ENCODE measurements around the gene ACY1.
"Not testable (repeated sequence)": the region's sequence is repeated elsewhere in the genome, so short reads cannot be mapped to it uniquely, and the experiment has no call there.

Gene ACY1

DNA sequence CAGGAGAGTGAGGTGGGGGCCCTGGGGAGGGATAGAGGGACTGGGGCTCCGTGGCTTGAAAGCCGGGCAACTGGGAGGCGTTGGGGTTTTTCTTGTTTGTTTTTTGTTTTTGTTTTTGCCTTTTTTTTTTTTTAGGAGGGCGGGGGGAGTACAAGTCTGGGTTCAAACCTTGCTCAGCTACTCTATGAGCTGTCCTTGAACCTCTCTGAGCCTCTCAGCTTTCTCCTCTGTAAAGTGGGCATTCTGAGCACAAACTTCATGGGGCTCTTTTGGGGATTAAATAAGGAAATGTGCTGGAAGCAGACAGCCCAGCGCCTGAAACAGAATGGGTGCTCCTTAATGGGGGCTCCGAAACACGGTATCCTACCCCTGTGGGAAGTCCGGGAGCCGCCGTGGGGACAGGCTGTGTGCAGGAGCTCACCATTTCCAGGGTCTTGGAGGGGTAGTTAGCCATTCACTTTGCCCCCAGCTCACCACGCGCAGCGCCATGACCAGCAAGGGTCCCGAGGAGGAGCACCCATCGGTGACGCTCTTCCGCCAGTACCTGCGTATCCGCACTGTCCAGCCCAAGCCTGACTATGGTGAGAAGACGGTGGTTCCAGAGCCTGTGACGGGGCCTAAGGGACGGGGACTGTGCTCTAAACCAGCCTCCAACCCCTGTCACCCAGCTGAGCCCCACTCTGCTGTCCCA lies 388 bp downstream of the ACY1 start:
- DNase-seq (ENCODE audit: low spot score) = no peak

DNA sequence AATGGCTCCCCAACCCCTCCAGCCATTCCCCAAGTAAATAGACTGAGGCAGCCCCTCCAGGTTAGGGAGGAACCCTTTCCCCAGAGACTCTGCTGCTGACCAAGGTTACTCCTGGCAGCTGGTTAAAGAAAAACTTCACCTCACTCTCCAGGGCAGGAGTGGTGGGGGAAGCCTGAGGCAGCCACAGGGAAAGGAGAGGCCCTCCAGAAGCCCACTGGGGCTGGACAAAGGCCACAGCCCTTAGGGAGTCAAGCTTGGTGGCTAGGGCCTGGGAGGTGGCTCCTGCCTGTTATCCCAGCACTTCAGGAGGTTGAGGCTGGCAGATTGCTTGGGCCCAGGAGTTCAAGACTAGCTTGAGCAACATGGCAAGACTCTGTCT lies 923 bp downstream of the ACY1 start:
- no peak for DNase-seq (ENCODE audit: low spot score)

- DNase-seq (ENCODE audit: low spot score) = no peak
Measured at GRCh38 chr3:51985063-51985462, 1.7 kb downstream of the ACY1 start.

DNA sequence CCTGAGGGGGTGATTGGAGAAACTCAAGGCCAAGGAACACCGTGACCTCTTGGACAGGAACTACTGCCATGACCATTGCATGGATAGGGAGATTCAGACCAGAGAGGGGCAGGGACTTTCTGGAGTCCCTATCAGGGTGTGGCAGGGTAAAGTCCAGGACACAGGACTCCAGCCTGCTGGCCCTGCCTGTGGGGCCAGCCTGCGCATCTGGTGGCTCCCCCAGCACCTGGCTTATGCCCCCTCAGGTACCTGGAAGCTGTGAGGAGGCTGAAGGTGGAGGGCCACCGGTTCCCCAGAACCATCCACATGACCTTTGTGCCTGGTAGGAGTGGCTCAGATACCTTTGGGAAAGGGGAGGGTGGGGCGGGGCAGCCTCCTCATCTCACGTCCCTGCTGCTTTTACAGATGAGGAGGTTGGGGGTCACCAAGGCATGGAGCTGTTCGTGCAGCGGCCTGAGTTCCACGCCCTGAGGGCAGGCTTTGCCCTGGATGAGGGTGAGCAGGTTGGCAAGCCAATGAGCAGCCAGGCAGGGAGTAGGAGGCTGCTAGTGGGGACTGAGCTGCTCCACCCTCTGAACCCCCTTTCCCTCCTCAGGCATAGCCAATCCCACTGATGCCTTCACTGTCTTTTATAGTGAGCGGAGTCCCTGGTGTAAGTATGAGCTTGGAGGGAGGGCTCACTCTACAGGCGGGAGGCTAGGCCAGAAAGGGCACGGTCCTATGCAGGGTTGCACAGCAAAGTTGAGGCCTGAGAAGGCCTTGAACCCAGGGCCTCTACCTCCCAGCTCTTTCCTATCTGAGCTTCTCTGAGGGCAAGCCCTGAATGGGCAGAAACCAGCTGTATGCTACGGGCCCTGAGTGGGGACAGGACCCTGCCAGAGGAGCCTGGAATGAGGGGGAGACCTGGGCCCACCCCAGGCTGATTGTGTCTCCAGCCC lies 2.9 kb downstream of the ACY1 start:
- DNase-seq (ENCODE audit: low spot score) = no peak

GRCh38 chr3:51987568-51987967 lies 4.2 kb downstream of the ACY1 start:
- DNase-seq (ENCODE audit: low spot score) = no peak

DNA sequence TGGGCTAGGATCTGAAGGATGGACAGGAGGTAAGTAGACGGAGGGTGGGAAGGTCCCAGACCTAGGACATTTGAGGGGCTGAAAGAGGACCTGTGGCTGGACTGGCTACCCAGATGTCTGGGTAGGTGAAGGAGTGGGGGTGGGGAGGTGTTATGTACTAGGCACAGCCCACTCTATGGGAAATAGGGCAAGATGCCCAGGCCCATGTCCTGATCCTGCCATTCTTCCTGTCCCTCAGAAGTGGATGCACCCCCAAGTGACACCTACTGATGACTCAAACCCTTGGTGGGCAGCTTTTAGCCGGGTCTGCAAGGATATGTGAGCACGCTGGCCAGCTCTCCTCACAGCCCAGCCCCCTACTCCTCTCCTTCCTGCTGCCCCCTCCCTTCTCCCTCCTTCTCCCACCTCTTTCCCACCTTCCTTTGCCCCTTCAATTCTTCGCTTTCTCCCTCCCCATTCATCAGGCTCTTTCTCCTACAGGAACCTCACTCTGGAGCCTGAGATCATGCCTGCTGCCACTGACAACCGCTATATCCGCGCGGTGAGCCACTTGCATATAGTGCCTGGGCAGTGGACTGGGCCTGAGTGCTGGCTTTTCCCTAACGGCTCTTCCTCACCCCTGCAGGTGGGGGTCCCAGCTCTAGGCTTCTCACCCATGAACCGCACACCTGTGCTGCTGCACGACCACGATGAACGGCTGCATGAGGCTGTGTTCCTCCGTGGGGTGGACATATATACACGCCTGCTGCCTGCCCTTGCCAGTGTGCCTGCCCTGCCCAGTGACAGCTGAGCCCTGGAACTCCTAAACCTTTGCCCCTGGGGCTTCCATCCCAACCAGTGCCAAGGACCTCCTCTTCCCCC lies 5.2 kb downstream of the ACY1 start:
- no peak for DNase-seq (ENCODE audit: low spot score)

DNA sequence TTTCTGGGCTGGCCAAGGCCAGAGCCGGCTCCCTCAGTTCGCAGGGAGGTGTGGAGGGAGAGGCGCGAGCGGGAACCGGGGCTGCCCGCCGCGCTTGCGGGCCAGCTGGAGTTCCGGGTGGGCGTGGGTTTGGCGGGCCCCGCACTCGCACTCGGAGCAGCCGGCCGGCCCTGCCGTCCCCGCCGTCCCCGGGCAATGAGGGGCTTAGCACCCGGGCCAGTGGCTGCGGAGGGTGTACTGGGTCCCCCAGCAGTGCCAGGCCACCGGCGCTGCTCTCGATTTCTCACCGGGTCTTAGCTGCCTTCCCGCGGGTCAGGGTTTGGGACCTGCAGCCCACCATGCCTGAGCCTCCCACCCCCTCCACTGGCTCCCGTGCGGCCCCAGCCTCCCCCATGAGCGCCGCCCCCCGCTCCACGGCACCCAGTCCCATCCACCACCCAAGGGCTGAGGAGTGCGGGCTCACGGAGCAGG lies 7.2 kb downstream of the ACY1 start:
- not testable (repeated sequence) for DNase-seq (ENCODE audit: low spot score)

- DNase-seq (ENCODE audit: low spot score) = no peak
Measured at GRCh38 chr3:51992017-51992682, 8.8 kb downstream of the ACY1 start.

DNA sequence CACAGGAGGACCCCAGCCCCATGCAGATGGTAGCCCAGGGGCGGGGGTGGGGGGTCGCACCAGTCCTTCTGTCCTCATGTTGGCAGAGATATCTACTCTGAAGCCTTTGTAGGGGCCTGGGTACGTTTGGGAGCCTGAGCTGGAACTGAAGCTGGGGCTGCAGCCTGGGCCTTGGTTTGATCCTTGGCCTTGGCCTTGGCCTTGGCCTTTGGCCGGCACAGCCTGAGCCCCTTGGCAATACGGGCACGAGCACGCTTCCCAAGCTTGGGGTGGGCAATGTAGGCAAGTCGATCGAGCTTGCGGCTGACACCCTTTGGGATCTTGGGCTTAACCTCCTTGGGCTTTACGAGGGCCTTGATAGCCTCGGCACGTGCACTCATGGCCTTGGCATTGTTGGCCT lies 10.3 kb downstream of the ACY1 start:
- not testable (repeated sequence) for DNase-seq (ENCODE audit: low spot score)

- no peak for DNase-seq (ENCODE audit: low spot score)
Measured at GRCh38 chr3:51994530-51994929, 11.2 kb downstream of the ACY1 start.

DNA sequence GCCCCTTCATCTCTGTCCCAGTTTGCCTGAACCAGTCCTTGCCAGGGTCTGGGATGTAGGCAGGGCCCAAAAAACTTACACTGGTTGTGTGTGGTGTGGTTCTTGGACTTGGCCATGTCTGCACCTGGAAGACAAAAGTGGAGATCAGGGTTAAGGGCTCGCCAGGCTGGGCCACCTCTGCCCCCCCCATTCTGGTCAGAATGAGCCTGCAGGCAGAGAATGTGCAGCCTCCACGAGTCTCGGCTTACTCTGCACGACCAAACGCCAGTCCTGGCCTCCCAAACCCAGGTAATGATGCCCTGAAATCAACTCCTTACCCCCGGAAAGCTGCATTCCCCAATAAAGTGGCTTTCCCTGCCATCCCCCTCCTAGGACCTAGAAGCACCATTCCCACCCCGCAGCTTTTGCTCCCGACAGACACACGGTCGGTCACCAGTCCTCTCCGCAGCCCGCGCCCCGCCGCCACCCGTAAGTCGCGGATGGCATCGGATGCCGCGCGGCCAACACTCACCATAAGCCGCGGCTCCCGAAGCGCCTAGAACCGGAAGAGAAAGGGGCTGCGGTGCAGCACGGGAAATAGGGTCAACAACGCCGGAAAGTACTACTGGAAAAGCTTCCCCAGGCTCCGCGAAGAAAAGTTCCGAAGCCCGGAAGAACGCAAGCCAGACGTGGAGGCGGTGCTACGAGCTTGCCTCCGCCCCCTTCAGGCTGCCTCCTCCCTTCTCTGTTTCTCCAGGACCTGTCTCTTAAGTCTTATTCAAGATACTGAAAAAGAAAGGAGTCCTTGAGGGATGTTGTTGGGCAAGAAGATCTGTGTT lies 12.2 kb downstream of the ACY1 start, which contains the start of gene RPL29:
TSS of gene RPL29 (minus strand) at position 550 of the 818 bp plus-strand sequence. CDS start at position 116, 434 bp downstream.
- DNase-seq (ENCODE audit: low spot score) = peak; percentile 95

DNA sequence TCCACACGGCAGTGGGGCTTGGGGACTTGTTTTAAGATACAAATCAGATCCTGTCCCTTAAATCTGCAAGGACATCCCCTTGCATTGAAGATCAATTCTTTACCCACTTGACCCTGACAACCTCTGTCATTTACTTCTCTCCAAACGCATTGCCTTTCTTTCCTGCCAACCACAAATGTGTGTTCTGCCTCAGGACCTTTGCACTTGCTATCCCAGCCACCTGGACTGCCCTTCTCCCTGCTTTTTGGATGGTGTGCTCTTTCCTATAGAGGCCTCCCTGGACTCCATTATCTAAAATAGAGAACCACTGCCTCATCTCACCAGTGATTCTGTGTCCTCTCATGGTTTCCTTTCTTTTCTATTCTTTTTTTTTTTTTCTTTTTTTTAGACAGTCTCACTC lies 13.8 kb downstream of the ACY1 start:
- DNase-seq (ENCODE audit: low spot score) = no peak

DNA sequence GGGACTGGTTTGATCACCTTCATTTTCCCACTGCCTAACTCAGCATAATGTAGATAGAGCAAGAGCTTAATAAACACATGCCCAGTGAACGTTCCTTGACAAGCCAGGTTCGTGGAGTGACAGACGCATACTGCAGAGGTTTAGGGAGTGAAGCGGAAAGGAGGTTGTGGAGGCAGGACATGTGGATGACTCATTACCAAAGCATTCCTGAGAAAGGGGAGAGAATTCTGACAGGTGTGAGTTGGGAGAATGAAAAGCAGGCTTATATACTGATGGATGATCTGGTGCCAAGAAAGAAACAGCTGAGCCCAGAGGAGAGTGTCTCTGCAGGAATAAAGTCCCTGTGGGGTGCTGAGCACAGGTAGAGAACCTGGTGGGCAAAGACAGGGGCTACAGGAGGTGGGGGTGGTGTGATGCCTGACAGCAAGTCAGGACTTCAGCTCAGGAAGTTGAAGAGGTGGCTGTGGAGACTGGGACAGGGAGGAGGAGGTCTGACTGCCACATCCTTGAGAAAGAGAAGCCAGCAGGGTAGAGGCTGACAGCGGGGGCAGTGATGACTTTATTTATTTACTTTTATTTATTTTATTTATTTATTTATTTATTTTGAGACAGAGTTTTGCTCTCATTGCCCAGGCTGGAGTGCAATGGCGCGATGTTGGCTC lies 14.7 kb downstream of the ACY1 start:
- no peak for DNase-seq (ENCODE audit: low spot score)

DNA sequence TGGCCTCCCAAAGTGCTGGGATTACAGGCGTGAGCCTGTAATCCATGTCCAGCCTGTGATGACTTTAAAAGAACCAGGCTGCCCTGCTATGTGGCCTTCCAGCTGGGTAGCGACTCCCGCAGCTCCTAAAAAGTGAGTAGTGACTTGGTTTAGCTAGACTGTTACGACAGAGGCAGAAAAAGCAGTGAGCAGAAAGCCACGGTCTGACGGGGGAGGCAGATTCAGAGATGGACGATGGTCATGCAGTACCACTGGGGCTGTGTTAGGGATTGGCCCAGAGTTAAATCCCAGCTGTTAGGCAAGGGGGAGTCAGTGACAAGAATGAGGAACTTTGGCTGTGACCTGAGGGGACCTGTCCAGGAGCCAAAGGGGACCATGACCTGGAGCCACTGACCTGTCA lies 15.4 kb downstream of the ACY1 start:
- DNase-seq (ENCODE audit: low spot score) = no peak

- no peak for DNase-seq (ENCODE audit: low spot score)
Measured at GRCh38 chr3:51999846-52000245, 16.5 kb downstream of the ACY1 start.

DNA sequence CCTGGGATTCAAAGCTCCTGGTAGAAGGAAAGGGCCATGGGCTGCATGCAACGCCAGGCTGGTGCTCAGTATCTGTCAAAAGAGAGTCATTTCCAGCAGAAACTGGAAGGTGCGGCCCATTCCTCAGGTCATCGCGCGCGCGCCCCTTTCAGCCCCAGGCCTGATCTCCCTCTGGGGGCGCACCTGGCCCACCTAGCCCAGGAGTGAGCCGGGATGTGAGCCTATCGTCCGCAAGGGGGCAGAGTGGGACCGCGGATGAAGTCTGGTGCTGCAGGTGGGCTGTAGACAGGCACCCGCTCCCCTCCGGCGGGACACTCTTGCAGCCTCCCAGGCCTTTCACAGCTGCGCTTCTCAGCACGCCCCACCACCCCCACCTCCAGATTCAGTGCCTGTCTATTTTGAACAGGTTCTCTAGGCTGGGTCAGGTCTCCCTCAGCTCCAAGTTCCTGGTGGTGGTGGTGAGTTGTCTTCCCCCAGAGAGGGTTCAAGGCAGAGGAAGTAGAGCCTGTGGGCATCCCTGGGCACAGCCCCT lies 18.2 kb downstream of the ACY1 start:
- peak; percentile 89 for DNase-seq (ENCODE audit: low spot score)

- DNase-seq (ENCODE audit: low spot score) = no peak
Measured at GRCh38 chr3:52002748-52003147, 19.4 kb downstream of the ACY1 start.

DNA sequence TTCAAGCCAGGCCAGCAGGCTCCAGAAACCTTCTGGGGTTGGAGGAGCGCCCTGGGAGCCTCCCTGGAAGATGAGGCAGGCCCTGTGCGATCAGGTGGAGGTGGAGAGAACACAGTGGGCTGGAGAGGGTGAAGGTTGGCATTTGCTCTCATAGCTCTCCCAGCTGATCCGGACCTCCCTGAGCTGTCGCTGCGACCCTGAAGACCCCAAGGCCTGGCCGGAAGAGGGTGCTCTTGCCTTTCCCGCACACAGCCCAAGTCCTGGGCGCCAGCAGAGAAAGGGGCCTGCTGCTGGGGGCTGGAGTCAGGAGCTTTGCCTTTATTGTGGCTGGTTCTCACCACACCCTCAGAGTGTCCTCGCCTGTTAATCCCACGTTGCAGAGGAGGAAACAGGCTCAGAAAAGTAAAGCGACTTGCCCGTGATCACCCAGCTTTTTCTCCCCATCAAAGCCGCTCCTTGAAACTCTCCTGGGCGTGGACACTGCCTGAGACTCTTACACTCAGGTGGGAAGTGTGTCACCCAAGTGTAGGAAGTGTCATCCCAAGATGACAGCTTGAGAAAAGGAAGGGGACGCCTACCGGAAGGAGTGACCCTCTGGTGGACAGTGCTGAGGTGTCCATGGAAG lies 20.9 kb downstream of the ACY1 start:
- DNase-seq (ENCODE audit: low spot score) = no peak

- no peak for DNase-seq (ENCODE audit: low spot score)
Measured at GRCh38 chr3:52004906-52005395, 21.6 kb downstream of the ACY1 start.

Data from GM03348 (cell line).